GM21619 (cell line): ENCODE measurements around the gene RFFL.
A peak's percentile ranks its signal among the peaks of the same experiment; 100 is the strongest.

Experiments
- ATAC-seq: cut with Tn5 transposase; IDR thresholded peaks from one replicate; pipeline ENCODE4 v1.9.1; 2021; ENCODE audit not compliant: unreplicated experiment

RFFL gene

DNA sequence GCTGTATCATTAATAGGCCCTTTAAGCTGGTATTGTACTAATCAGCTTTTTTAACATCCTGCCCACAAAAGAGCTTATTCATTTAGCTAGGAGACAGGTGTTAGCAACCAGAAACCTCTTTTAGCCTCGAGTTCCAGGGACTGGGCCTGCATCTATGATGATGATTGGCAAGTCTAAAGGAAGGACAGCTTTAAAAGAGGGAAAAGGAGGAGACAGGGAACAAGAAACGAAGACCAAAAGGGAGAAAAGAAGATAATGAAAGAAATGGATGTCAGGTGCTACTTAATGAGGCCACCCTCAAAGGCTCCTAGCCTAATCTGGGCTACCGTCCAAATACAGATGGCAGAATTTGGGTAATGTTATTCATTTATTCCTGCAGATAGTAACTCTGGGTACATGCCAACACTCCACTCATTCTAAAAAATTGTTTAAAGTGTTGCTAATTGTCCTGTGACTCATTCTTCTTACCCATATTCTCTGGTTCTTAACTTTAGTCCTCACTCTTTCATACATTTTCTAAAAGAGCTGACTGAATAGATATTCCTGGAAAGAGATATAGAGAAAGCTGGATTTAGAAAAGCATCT lies 18.7 kb upstream of the RFFL start:
- ATAC-seq: no peak

DNA sequence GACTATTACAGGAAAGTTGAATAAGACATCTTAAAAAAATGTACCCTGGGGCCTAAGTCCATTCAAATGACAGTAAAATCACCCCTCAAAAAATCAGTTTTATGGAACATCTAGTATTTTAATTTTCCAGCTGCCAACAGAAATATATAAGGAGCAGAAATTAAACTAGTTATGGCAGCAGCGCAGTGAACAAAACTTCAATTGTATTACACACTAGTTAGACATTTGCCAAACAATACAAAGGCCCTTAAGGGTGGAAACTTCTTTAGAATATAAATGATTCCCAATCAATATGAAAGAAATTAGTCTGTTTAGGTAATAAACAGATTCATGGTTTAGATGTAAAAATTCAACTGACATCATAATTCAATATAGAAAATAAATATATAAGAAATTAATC lies 18.1 kb upstream of the RFFL start:
- no peak for ATAC-seq

DNA sequence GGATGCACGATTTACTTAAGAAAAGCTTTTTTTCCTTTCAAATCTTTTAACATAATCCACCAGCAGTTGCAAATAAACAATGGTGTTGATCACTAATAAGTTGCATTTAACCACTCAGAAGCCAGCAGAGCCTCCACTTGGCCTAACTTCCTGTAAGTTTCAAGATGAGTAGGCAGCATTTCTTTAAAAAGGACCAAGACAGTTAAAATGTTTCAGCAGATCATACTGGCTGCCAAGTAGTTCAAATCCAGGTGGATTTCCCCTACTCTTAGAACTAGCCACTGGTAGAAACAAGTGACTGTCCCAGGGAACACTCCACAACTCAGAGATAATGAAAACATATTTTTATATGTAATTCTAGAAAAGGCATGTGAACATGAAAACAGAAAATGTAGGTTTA lies 17.0 kb upstream of the RFFL start:
- peak; percentile 75 for ATAC-seq

DNA sequence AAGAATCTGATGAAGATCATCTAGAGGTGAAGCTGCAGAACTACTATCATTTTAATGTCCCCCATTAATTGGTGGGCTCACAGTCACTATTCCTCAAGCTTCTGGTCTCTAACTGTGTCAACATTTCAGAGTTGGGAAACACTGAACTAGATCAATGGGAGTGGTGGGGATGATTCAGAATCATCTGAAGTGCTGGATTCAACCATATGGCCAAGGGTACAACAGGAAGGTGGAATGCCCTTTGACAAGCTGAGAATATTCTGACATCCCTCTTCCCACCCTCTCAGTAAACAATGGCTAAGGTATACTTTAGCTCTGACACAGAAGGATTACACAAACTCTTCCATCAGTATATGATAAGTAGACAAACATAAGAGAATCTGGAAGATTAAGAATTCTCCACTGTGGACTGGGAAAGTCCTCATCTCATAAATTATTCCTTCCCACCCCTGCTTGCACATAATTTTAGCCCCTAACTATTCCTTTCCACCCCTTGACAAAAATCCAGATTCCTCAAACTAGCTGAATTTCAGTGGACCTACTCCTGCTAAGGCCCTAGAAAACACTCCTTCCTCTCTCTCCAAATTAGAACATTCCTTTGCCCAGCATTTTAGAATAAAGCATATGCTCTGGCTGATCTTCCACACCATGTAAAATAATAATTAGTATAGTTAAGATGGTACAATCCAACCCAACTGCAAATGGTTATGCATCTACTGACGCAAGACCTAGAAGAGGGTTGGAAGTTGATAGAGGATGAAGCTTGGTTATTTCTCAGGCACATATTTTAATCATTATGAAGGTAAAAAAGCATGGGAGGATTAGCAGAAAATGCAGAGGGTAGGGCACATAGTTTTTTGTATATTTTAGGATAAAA lies 16.3 kb upstream of the RFFL start:
- ATAC-seq: no peak

DNA sequence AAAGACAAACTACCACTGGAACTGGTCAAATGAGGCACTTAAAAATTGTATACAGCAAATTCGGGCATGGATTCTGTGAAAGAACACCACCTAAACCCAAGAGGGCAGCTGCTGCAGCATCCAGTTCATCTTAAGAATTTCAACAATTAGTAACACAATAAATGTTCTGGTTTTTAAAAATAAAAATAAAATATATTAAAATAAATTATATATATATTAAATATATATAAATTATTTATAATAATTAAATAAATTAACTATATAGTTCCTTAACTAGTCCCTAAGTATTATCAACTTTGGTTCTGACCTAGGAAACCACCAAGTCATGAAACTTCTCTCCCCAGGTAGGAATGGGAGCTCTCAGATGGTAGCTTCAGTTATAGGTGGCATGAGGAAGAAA lies 13.4 kb upstream of the RFFL start:
- ATAC-seq: no peak

DNA sequence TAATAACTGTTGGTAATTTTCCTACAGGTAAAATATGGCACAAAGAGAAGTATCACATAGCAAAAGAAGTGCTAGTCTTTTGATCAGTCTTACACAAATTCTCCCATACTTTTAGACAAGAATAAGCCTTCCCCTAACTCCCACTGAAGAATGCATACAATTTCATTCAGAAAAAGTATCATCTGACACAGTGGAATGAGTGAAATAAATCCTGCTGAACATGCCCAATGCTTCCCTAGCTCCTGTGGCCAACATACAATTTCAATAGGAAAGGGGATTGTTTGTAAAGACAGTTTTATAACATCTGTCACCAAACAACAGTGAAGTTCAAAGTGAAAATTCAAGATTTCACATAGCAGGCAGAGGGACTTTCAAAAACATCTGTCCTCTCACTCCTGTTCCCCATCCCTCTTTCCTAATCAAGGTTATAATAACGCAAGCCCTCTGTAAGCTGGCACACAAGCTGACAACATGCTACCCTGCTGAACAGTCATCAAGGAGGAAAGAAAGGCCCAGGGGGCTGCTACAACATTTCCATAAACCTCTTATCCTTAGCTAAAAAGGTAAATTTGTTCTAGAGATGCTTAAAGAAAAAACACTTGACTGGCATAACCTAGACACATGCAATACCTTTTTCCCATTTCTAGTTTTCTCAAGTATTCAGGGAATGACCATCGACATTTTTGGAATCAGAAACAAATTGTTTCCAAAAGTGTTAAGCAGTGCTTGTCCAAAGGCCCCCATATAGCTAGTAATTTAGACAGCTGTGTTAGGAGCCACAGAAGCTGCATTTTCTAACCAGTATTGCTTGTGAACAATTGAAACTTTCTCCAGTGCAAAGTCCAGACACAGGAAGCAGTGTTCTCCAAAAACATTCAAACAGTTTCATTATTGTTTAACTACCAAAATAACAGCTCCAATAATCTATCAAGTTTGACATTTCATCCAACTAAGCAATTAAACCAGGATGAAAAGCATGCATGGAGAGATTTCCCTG lies 11.5 kb upstream of the RFFL start:
- ATAC-seq: no peak

DNA sequence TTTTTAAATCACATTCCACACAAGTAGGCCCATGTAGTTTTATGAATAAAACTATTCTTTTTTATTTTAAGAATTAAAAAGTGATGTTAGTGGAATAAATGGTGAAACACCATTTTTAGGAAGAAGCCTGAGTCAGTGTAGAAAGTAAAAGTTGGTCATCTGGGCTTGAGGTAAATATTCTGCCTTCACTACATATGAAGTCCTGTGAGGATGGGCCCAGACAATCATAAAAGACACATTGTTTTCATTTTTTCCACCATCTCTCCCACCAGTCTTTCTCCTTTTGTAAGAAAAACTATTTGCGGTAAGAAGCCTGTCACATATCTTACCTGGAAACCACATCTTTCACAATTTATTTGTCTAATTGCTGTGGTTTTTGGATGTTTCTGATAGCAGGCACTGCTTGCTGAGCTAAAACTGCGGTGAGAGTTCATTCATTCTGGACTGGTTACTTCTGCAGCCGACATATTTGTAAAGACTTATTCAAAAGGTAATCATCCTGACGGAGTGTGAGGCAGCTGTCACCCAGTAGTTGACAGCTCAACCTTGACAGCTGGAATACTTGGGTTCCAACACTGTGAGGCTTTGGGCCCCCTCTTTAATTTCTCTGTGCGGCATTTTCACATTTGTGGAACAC lies 10.6 kb upstream of the RFFL start:
- ATAC-seq: no peak

DNA sequence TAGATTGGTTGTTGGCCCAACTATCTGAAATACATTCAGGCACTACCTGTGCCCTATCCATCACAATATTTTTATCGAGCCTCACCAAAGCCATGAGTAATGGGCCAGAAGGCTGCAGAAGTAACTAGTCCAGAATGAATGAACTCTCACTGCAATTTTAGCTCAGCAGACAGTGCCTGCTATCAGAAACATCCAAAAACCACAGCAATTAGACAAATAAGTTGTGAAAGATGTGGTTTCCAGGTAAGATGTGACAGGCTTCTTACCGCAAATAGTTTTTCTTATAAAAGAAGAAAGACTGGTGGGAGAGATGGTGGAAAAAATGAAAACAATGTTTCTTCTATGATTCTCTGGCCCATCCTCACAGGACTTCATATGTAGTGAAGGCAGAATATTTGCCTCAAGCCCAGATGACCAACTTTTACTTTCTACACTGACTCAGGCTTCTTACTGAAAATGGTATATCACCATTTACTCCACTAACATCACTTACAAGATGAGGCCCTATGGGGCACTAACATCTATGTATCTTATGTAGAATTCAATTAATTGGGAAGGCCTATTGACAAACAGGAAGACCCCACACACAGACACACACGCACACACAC lies 9.8 kb upstream of the RFFL start:
- no peak for ATAC-seq

DNA sequence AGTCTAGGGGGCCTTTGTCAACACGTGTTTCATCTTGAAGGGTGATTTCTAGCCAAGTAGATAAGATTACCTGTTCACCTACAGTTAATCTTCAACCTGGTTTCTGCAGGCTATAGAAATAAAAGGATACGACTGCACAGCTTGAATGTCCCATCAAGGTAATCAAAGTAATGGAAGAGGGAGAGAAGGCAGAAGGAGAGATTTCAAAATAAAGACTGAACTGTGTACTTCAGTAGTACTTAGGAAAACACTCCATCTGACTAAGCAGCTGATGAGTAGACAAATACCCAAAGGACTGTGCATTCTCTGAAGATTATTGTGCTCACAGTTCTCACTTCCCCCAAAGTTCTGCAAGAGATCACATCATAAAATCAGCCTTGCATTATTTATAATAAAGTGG lies 5.8 kb upstream of the RFFL start:
- ATAC-seq: peak; percentile 39

DNA sequence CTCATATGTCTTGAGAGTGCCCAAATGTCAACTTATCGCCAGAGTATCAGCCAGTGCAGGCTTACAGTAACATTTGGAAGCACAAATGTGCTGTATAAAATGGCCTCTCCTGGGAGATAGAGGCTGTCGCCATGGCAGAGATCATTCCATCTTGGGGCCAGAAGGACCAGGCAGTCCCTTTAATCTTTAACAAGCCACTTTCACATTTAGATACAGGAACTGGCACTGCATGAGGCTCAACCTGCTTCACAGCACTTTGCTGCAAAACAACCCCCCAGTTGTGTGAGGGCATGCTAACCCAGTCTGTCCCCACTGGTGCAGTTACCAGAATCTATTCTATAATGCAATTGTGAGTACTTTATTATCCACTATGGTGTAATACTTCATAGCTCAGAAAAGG lies 4.7 kb upstream of the RFFL start:
- no peak for ATAC-seq

DNA sequence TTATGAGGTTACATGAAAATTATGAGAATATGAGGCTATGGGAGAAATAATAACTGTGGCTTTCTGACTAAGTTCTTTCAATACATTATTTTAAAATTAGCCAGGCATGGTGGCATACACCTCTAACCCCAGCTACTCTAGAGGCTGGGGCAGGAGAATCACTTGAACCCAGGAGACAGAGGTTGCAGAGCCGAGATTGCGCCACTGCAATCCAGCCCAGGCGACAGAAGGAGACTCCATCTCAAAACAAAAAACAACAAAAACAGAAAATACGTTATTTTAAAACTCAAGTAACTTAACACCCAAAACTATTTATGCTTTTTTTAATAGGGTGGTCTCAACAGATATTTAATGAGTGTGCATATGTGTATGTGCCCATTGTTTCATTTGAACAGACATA lies 2.4 kb upstream of the RFFL start:
- ATAC-seq: no peak

DNA sequence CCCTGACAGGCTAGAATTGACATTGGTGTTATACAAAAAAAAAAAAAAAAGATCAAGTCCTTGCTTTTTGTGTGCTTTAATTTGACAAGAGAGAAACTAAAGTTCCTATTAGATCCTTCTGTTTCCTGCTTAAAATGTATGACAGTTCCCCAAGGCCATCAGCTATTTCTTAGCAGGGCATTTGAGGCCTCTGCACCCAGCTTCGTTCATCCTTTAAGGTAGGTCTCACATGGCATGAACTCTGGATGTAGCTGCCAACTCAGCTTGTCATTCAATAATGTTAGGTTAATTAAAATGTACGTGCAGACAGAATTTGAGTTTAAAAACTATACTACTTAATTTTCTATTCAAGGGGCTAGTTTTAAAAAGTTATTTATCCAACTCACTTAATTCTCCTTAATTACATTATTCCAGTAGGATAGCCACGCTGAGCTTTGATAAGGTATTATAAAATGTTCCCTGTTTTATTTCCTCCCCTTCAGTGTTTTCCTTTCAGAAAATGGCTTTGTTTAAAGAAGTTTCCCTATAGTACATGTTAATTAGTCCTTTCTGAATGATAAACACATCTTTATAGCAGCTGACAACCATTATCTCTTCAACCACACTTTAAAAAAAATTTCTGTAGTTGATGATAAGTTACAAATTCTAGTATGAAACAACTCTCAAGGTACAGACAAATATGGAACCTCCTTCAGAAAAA lies 1.2 kb upstream of the RFFL start:
- no peak for ATAC-seq

DNA sequence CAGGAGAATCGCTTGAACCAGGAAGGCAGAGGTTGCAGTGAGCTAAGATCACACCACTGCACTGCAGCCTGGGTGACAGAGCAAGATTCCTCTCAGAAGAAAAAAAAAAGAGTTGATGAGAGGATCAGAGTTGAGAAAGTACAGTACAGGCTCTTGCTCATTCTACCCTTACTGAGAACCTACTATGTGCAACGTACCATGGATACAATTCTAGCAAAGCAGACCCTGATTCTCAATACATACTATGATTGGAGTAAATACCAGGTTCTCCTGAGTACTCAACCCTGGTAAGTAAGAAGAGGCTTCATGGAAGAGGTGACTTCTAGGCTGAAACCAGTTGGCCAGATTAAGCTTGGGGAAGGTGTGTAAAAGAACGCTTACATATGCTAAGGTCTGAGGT lies 1.2 kb downstream of the RFFL start:
- no peak for ATAC-seq

DNA sequence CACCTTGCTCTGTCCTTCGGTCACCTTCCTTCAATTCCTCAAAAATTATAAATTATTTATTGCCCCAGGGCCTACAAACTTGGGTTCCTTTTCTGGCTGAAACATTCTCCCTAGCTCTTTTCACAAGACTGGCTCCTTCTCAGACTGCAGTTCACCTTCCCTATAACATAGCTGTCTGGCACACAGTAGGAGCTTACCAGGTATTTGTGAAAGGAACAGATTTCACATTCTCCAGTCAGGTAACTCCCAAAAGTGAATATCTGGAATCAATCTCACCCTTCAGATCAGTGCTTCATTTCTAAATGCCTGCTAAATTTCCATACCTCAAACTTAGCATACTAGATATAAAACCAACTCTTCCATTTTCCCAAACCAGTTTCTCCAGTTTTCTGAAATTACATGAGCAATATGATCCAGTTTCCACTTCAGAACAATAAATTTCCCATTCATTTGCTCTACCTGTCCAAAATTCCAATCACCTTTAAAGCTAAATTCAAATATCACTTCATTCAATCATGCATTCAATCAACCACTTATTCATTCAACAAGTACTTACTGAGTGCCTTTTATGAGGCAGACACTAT lies 6.1 kb downstream of the RFFL start:
- no peak for ATAC-seq

DNA sequence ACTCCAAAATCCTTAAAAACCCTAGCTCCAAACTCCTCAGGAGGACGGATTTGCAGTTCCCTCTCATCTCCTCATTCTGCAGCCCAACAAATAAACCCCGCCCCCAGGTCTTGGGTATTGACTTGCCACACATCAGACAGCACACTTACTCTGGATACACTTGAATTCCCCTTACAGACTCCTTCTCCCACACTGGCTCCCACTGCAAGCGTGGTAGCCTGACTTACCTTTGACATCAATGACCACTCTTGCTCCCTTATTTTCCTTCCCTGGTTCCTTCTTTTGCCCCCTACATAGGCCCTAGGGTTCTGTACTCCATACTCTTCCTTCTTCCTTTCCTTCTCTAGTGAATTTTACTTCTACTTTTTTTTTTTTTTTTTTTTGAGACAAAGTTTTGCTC lies 7.5 kb downstream of the RFFL start:
- no peak for ATAC-seq

DNA sequence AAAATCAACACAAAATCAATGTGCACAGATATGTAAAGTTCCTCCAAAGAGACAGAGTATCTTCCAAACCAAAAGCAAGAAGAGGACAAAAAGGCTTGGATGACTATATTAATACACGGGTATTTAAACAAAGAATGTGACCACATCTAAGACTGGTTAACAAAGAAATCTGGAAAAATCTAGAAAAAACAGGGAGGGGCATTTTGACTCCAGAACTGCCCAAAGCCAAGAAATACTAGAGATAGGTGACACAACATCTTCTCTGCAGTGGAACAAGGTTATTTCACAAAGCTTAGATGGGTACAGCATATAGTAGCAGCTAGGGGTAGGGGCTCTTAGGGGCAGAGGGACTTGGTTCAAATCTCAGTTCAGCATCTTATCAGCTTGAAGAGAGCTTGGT lies 10.3 kb downstream of the RFFL start:
- no peak for ATAC-seq

DNA sequence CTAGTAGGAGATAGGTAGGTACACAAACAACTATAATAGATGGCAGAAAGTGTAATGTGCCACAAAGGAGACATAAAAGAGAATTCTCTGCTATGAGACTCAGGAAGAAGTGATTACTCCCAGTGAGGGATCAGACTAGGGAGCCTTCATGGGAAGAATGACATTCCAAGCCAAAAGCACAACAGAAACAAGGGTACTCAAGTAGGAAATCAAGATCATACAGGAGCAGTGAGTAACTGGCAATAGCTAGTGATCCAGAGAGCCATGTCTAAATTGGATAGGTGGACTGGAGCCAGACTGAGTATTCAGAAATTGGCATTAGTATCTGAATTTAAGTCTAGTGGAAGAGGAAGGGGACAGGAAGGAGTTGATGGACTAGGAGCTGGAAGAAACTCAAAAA lies 10.7 kb downstream of the RFFL start:
- no peak for ATAC-seq

DNA sequence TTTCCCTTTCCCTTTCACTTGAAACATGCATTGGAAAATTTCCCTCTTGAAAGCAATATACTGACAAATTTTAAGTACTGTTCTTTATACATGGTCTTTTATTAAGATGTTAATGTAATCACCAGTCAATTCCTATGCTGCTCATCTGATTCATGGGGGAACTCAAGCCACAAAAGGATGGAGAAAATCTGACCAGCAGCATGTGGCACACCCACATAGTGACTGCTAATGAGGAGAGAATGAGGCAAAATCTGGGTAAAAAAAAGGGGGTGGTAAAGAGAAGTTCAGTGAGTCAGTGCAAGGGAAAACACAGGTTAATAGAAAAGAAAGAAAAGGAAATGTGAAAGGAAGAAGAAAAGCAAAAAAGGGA lies 11.3 kb downstream of the RFFL start:
- no peak for ATAC-seq

DNA sequence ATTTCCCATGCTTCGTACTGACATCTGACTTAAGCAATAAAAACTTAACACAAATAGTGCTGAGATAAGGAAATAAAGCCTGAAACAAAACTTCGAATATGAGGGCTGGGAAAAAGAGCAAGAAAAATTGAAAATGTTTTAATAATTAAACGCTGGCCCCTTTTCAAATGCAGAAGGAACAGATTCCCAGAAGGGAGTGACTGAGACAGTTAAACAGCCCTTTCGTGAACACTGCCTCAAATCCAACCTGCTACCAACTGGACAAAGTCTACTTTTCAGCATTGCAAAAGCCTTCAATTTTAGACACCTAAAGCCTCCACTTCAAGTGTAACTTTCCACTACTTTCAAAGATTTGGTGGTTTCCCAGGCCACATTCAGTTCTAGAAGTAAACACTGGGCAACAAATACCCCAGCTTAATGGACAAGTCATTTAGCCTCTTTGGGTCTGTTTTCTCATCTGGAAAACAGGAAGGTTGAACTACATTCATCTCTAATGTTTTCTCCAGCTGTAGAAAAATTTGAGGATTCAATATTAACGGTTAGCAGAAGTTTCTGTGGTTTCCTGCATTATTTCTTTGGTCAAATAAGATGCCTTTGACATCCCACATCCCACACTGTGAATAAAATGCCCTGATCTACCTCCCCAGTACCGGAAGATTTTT lies 11.8 kb downstream of the RFFL start:
- ATAC-seq: peak; percentile 36
